Brain microvascular endothelial cell (primary cell): ENCODE results near the gene MMP17.

Experiments used
- DNase-seq: peaks from one replicate; pipeline ENCODE4 v3.0.0-alpha.2; 2020
- H3K27ac ChIP-seq: fragments of 250-450 bp; sonication (Bioruptor Pico); 2 replicates; pipeline ENCODE4 v1.5.1; 2020; ENCODE audit warnings: mild to moderate bottlenecking, moderate library complexity
- H3K27me3 ChIP-seq: fragments of 250-450 bp; sonication (Bioruptor Pico); replicated peaks from 2 replicates; pipeline ENCODE4 v1.5.1; 2020; ENCODE audit warnings: mild to moderate bottlenecking
- H3K36me3 ChIP-seq: fragments of 250-450 bp; sonication (Bioruptor Pico); replicated peaks from 2 replicates; pipeline ENCODE4 v1.5.1; 2020; ENCODE audit warnings: mild to moderate bottlenecking
- H3K4me3 ChIP-seq: 2 replicates; pipeline ENCODE4 v1.5.1; 2011; ENCODE audit warnings: low read depth, mild to moderate bottlenecking, control low read depth, low read length, moderate library complexity
- in situ Hi-C: cut with HindIII; loops from 2 replicates; pipeline ENCODE4 v1.10.0; 2017; ENCODE audit warnings: low sequenced_read_pairs, low pct_ligation_motif_present
- TF ChIP-seq, protein P1 (sequence below): IDR thresholded peaks from 2 replicates; pipeline ENCODE4 v1.5.1; 2011; ENCODE audit warnings: low read depth, mild to moderate bottlenecking, moderate library complexity, low read length, control low read depth, inconsistent platforms; ENCODE audit errors: missing control alignments

The MMP17 gene

DNA sequence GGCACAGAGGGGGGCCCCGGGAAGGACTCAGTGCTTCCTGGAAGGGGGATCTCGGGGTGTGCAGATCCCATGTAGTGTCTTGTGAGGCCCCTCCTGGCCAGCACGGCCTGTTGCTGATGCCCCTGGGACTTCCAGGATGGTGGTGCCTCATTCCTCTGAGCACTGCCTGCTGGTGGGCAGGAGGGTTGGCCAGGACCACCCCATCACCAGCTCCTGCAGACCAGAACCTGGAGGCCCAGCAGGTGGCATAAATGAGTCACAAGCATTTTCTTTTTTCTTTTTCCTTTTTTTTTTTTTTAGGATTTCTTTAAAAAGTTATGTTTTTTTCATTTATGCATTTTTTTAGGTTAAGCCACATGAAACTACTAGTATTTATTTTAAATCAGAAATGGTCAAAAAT, 8.0 kb downstream of the MMP17 start:
- in situ Hi-C loops: no loop called here
- Histone ChIP-seq H3K36me3 (peaks cover 6% of the 10 kb centered on the region), H3K4me3 (no peak overlapping the region), H3K27me3 (no peaks in the 10 kb centered on the region), H3K27ac (no peak overlapping the region)
- no peak for DNase-seq
- TF ChIP-seq, protein P1, sequence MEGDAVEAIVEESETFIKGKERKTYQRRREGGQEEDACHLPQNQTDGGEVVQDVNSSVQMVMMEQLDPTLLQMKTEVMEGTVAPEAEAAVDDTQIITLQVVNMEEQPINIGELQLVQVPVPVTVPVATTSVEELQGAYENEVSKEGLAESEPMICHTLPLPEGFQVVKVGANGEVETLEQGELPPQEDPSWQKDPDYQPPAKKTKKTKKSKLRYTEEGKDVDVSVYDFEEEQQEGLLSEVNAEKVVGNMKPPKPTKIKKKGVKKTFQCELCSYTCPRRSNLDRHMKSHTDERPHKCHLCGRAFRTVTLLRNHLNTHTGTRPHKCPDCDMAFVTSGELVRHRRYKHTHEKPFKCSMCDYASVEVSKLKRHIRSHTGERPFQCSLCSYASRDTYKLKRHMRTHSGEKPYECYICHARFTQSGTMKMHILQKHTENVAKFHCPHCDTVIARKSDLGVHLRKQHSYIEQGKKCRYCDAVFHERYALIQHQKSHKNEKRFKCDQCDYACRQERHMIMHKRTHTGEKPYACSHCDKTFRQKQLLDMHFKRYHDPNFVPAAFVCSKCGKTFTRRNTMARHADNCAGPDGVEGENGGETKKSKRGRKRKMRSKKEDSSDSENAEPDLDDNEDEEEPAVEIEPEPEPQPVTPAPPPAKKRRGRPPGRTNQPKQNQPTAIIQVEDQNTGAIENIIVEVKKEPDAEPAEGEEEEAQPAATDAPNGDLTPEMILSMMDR: peak; percentile 59

DNA sequence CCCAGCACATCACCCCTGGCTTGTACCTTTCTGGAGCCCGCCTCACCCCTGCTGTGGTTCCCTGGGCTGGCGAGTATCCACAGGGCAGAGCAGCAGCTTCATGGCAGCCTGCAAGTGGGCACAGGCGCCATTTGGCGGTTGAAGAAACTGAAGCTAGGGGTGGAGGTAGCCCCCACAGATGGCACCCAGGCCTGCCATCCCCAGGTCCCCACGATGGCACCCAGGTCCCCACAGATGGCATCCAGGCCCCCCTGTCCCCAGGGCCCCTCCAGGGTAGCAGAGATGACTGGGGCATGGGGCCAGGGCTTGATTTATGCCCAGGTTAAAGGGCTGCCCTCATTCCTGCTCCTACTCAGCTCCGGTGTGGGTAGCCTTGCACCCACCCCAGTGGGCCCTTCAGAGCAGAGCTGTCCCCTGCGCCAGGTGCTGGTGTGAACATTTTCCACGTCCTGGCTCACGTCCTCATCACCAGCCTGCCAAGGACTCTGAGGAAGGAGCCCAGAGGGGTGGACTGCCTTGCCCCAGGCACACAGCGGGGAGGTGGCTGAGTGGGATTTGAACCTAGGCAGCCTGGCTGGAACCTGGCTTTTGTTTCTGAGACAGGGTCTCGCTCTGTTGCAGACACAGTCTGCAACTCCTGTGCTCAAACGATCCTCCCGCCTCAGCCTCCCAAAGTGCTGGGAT, 8.7 kb downstream of the MMP17 start:
- in situ Hi-C loops: no loop called here

DNA sequence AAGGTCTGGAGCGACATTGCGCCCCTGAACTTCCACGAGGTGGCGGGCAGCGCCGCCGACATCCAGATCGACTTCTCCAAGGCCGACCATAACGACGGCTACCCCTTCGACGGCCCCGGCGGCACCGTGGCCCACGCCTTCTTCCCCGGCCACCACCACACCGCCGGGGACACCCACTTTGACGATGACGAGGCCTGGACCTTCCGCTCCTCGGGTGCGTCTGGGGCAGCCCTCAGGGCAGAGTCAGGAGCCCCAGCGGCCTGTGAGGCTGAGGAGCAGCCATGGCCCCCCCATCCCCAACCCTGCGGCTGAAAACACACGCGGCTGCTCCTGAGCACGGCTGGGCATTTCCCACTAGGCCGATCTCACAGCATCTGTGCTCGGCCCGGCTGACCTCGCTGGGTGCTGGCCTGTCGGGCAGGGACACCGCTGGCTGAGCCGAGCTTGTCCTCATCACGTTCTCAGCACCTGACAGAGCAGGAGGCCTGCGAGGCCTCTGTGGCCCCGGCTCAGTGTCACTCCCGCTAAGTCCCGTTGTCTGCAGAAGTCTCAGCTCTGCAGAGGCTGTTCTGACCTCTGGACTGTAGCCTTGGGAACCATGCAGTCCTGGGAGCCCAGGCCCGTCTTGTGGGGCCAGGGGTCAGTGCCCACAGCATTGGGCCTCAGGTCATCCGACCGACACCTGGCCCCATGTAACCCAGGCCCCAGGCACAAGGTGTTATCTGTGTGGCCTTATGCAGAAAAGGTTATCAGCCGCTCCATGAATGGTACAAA, 12.6 kb downstream of the MMP17 start:
- TF ChIP-seq, protein P1: no peak
- DNase-seq: no peak
- Histone ChIP-seq H3K27ac (no peak overlapping the region), H3K27me3 (no peaks in the 10 kb centered on the region), H3K36me3 (peaks cover 14% of the 10 kb centered on the region), H3K4me3 (no peak overlapping the region)
- in situ Hi-C loops: no loop called here

More for the DNA sequence above, 8.7 kb downstream of the MMP17 start:
- Histone ChIP-seq H3K4me3 (no peak overlapping the region), H3K27ac (no peak overlapping the region), H3K27me3 (no peaks in the 10 kb centered on the region), H3K36me3 (peaks cover 6% of the 10 kb centered on the region)
- DNase-seq: no peak
- TF ChIP-seq, protein P1: no peak

DNA sequence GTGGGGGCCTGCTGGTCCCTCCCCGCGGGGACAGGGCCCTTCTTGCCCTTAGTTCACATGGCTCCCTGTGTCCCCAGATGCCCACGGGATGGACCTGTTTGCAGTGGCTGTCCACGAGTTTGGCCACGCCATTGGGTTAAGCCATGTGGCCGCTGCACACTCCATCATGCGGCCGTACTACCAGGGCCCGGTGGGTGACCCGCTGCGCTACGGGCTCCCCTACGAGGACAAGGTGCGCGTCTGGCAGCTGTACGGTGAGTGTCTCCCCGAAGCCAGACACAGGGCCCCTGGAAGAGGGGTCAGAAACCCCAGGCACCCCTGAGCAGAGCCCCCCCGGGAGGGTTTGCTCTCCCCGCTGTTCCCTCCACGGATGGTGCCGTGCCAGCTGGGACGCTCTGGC, 13.4 kb downstream of the MMP17 start:
- in situ Hi-C loops: no loop called here
- H3K36me3 ChIP-seq: peaks cover 14% of the 10 kb centered on the region
- H3K4me3 ChIP-seq: no peak overlapping the region
- no peak for DNase-seq
- H3K27me3 ChIP-seq: no peaks in the 10 kb centered on the region
- H3K27ac ChIP-seq: no peak overlapping the region
- TF ChIP-seq, protein P1: no peak

DNA sequence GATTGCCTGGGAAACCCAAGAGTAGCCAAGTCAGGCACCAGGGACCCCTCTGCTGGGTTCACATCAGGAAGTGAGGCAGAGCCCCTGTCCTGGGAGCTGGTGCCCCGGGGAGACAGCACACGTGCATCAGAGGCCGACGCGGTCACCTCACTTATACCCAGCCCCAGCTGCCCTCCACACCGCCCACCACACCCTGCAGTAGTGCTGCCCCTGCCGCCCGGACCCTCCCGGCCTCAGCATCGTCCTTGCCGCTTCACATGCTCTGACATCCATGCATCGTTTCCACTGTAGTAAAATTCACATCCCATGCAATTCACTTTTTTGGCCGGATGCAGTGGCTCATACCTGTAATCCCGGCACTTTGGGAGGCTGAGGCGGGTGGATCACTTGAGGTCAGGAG, 14.0 kb downstream of the MMP17 start:
- H3K36me3 ChIP-seq: peaks cover 14% of the 10 kb centered on the region
- no peak for DNase-seq
- in situ Hi-C loops: no loop called here
- no peak overlapping the region for H3K4me3 ChIP-seq
- H3K27me3 ChIP-seq: no peaks in the 10 kb centered on the region
- TF ChIP-seq, protein P1: no peak
- H3K27ac ChIP-seq: no peak overlapping the region
